Measurements from ENCODE around the gene STARD6.
"Not testable (repeated sequence)": the region's sequence is repeated elsewhere in the genome, so short reads cannot be mapped to it uniquely, and the experiment has no call there.

STARD6 gene, protein sequence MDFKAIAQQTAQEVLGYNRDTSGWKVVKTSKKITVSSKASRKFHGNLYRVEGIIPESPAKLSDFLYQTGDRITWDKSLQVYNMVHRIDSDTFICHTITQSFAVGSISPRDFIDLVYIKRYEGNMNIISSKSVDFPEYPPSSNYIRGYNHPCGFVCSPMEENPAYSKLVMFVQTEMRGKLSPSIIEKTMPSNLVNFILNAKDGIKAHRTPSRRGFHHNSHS

DNA sequence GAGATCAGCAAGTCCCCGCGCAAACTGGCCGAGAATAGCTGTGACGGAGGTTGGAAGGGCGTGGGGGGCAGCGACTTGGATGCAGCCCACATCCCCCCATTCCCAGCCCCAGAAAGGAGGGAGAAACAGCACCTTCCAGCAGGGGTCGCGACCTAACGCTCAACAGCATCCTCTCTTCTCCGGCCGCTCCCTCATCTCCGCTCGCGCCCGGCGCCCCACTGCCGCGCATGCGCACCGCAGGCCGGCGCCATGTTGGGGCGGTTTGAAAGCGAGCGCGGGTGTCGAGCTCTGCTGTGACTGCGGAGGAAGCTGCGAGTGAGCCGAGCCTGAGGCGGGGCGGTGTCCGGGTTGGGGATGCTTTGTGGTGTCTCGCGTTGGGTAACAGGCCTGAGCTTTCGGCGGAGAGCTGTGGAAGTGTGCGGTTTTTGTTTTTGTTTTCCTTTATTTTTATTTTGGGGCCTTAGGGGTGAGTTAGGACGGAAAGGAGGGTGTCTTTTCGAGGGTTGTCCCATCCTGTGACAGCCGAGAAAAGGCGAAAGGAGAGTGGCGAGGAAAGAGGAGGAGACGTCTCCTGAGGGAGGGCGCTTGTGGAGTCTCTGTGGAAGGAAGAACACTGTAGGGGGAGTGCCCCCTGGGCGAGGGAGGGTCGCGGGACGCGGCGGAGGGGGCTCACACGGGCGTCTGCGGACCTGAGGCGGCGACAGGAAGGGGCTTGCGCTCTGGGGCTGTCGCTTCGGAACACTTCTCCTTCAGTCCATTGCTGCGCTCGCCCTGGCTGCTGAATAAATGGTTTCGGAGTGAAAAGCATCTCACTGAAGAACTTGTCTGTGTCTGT is at the start of gene STARD6, which contains the start of gene C18orf54:
STARD6 (minus strand) TSS at position 199 of the 835 bp plus-strand sequence. CDS start 3,285 bp downstream, outside the sequence.
C18orf54 (plus strand) TSS at position 247 of the 835 bp plus-strand sequence. CDS start 2,667 bp downstream, outside the sequence.
- DNase-seq (ENCODE audit: low read depth in 1 of 2, low spot score in 1 of 2) = peak; percentile 83 to 84

DNA sequence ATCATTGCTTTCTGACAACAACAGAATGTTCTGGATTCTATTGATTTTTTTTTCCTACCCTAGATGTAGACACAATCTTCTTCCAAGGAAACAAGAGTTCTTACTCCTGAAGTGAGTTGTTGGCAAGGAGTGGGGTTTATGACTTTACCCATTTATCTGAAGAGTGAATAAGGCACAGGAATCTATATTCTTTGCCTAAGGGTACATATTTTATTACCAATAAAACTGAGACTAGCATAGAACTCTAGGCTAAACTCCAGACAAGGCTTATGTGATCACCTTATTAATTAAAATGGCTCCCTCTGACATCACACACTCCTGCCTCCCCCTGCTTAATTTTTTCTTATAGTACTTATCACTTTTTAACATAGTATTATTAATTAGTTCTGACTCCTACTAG is 47.6 kb upstream of the STARD6 start:
- no peak for DNase-seq (ENCODE audit: low read depth in 1 of 2, low spot score in 1 of 2)

DNA sequence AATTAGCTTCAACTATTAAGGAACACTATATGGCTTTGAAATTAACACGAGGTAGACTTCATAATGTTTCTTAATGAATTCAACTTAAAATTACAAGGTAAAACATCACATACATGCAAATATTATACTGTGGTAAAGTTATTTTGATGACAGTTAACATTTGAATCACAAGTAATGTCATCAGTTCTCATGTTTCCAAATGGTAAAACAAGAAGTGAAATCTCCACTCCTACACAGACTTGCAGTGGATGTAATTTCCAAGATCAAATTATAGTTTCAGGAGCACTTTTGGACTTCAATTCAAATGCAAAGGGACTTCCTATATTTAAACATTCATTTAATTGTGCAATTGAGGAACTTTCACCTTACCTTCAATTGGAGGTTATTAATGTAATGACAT is 39.1 kb upstream of the STARD6 start:
- DNase-seq (ENCODE audit: low read depth in 1 of 2, low spot score in 1 of 2) = no peak

DNA sequence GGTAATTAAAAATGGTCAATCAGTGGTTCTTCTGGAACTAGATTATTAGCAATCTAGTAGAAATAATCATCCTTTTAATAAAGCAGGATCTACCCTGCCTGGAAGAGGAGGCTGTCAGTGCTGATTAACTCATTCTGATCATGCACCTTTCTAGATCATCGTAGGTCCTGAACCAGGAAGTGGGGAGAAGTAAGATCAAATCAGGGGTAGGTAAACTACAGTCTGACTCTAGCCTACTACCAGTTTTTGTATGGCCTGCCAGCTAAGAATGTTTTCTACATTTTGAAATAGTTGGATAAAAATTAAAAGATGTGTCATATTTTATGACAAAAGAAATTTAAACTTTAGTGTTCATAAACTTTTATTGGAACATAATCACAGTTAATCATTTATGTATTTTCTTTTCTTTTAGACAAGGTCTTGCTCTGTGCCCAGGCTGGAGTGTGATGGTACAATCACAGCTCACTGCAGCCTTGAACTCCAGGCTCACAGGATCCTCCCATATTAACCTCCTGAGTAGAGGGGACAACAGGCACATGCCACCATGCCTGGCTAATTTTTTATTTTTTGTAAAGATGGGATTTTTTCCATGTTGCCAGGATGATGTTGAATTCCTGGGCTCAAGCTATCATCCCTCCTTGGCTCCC is 36.1 kb upstream of the STARD6 start:
- DNase-seq (ENCODE audit: low read depth in 1 of 2, low spot score in 1 of 2) = no peak

DNA sequence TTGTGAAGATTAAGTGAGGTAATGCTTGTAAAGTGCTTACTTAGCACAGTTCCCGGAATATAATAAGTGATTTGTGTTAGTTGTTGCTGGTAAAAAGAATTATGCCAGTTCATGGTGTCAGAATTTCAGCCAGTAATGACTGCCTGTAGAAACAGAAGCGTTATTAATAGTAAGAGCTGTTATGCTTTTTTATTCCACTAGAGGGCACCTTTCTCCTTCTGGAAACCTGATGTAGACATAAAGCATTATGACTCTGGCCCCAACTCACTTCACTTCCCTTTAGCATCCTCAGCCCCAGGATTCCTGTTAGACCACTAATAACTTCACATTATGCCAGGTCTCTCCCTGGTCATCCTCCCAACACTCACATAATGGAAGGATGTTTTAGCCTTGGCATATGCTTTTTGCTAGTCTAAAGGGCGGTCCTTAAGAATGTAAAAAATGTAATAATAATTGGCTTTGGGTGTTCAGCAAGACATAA is 34.9 kb upstream of the STARD6 start:
- DNase-seq (ENCODE audit: low read depth in 1 of 2, low spot score in 1 of 2) = no peak

DNA sequence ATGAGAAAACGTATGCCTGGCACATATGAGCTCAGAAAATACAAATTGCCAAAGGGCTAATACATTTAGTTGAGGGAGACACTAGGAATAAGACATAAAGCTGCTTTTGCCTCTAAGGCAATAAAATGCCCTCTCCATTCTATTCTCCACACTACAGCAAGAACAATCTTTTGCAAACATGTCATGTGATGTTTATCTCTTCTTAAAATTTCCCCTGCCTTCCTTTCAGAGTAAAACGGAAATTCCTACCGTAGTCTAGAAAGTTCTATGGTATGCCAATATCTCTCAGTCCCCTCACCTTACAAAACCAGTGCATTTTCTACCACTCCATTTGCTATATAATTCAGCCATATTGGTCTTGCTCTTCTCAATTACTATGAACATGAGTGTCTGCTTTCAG is 33.2 kb upstream of the STARD6 start:
- no peak for DNase-seq (ENCODE audit: low read depth in 1 of 2, low spot score in 1 of 2)

DNA sequence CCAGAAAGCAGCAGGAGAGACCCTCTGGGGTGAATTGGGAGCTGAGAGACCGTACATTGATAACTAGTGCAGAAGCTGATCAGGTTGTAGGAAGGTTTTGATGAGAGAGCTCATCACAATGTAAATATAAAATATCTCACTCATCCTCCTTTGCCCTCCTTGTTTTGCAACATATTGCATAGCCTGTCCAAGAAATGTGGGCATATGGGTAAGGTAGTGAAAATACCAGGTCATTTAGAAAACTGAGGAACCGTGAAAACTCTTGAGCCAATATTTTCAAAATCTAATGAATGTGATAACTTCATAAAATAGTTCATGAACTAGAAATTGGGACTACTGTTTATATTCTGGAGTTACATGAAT is 31.5 kb upstream of the STARD6 start:
- DNase-seq (ENCODE audit: low read depth in 1 of 2, low spot score in 1 of 2) = no peak

DNA sequence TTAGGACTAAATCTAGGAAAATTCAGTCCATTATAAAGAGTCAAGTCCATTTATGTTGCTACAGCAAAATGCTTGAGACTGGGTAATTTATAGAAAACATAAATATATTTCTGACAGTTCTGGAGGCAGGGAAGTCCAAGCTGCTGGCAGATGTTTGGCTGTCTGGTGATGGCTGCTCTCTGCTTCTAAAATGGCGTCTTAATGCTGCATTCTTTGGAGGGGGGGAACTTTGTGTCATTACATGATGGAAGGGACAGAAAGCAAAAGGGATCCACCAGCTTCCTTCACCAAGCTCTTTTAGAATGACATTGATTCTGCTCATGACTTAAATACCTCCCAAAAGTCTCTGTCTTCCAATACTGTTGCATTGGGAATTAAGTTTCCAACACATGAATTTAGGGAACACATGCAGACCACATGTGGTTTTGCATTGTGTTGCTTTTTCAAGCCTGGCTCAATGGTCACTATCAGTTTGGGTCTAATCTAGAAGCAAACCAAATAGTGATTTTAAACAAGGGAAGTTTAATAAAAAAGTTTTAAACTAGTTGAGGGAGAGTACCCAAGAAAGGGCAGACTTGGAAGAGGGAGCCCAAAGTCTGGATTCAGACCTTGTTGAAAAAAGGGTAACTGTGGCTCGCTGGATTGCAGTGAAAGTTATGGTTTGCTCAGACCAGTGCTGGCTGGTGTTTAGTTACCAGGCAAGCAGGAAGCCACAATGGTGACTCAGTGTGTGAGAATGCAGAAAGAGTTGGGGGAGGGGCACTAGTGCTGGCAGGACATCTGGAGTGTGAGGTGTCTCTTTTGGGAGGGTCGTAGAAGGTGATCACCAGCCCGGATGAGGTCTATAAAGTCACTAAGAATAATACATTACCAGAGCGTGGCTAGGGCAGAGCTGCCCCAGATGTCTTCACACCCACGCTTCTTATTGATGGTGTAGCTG is 30.8 kb upstream of the STARD6 start:
- DNase-seq (ENCODE audit: low read depth in 1 of 2, low spot score in 1 of 2) = no peak

DNA sequence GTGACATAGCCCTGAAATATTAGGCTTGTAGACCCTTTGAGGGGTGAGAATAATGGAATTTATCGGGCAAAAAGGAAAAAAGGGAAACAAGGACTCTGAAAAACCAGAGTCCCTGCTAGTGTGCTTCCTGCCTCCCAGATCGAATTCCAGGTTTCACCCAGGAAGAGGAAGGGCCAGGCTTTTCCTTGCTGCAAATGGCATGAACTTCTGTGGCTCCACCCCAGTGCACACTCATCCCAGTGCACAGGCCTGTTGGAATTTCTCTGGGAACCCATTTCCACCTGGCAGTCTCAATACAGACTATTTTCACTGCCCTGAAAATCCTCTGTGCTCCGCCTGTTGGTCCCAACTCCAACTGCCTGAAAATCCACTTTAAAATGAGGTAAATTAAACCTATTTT is 30.0 kb upstream of the STARD6 start:
- no peak for DNase-seq (ENCODE audit: low read depth in 1 of 2, low spot score in 1 of 2)

DNA sequence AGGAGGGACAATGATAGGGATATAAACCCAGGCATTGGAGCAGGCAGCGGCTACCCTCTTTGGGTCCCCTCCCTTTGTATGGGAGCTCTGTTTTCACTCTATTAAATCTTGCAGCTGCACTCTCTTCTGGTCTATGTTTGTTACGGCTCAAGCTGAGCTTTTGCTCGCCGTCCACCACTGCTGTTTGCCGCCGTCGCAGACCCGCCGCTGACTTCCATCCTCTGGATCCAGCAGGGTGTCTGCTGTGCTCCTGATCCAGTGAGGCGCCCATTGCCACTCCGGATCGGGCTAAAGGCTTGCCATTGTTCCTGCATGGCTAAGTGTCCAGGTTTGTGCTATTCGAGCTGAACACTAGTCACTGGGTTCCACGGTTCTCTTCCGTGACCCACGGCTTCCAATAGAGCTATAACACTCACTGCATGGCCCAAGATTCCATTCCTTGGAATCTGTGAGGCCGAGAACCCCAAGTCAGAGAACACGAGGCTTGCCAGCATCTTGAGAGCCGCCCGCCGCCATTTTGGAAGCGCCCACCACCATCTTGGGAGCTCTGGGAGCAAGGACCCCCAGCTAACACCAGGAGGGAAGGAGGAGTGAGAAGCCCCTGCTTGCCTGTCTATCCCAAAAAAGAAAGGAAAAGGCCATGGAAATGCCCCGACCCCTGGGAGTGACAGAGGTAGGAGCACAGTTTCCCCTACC is 29.3 kb upstream of the STARD6 start:
- DNase-seq (ENCODE audit: low read depth in 1 of 2, low spot score in 1 of 2) = not testable (repeated sequence)

DNA sequence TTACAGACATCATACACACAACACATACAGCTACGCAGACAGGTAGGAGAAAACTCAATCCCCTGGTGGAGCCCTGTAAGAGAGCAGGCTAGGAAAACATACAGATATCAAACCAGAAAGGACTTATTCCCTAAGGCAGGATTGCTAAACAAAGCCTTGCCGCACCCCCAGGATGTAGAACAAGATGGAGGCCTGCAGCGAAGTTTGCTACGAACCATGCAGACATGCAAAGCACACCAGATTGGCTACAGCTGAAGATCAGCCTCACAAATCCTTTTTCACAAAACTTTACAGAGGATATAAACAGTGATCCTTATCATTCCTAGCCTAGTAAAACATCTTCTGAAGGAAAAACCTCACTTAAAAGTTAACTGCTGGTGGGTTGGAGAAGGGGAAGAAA is 28.4 kb upstream of the STARD6 start:
- no peak for DNase-seq (ENCODE audit: low read depth in 1 of 2, low spot score in 1 of 2)

DNA sequence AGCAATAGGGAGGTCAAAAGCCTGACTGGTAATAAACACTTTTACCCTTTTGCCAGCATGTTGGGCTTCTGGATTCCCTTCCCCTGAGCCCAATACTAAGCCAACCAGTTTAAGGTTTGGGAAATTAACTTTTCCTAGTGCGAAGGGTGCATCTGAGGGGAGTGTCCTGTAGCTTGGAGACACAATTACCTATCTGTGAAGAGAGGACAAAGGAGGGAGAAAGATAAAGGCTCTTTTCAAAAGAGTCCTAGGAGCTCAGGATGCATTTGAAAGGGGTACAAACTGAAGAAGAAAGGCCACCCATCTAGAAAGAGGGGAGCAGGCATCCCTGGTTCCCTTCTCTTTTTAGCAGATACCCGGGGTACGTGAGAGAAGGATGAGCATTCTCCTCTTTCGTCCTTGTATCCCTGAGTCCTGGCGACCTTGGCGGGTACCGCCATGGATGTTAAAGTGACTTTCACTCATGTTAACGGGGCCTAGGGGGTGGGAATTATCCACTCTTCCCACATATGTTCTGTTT is 25.1 kb upstream of the STARD6 start:
- DNase-seq (ENCODE audit: low read depth in 1 of 2, low spot score in 1 of 2) = no peak

DNA sequence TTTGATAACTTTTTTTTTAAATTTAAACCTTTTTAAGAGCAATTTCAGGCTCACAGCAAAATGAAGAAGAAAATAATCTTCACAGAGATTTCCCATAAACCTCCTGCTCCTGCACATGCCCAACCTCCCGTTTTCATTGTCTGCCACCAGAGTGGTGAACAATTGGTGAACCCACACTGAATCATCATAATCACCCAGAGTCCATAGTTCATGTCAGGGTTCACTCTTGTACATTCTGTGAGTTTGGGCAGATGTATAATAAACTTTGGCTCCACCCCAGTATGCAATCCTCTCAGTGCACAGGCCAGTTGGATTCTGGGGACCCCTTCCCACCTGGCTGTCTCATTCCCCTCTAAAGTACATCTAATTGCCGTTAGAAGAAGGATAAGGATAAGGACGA is 24.4 kb upstream of the STARD6 start:
- DNase-seq (ENCODE audit: low read depth in 1 of 2, low spot score in 1 of 2) = no peak

DNA sequence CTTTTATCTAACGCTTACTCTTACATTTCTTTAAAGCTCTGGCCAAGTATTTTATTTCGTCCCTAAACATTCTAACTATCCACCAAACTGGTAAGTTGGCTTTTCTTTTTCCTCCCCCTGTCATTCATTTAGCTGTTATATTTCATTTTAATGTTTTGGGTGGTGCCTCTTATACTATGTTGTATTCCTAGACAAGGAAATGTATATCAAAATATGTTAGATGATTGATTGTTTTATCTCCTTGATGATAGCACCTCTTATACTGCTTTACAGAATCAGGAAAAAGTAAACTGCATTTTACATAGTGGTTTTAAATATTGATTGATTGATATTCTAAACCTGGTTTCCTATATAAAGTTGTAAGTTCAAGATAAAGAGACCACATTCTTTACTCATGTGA is 24.0 kb upstream of the STARD6 start:
- DNase-seq (ENCODE audit: low read depth in 1 of 2, low spot score in 1 of 2) = no peak

DNA sequence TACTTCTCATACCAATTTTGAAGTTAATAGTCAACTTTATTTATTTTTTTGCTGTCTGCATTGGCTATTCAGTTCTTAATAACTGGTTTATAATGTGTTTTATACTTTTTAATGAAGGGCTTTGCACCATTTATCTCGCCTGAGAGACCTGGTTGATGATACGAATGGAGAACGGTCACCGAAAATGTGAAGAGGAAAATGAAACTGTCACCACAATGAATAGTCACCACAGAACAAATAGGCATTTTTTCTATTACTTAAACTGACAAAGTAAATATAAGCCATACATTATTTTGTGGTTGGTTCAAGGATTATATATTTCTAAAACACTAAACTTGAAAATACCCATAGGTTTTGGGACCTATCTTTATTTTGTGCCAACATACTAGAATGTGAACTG is 20.4 kb upstream of the STARD6 start:
- no peak for DNase-seq (ENCODE audit: low read depth in 1 of 2, low spot score in 1 of 2)

DNA sequence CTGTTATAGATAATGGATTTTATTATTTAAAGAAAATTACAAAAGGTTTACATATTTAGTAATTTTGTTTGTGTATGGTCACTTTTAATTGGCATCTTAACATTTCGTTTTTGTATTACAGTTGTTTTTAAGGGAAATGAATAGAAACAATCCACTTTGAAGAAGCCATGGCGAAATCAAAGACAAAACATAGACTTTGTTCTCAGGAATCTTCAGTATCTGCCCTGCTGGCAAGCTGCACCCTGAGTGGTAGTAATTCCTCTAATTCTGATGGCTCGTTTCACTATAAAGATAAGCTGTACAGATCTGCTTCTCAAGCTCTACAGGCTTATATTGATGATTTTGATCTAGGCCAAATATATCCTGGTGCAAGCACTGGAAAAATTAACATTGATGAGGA is 2.7 kb upstream of the STARD6 start:
- no peak for DNase-seq (ENCODE audit: low read depth in 1 of 2, low spot score in 1 of 2)

DNA sequence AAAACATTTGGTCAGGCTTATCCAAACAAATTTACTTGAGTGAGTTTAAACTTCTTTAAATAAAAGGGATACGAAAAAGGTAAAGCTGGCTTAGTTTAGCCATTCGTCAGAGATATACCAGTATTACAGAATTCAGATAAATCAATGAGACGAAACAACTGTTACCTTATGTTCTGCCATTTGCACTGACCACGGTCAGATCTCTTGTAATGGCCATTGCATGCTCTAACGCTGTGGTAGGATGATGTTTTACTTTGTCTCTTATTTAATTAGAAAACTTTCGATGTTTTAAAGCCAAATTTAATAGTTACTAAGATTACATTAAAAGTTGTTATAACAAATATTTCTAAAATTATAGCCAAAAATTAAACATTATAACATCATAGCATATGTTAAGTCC is 1.6 kb upstream of the STARD6 start:
- DNase-seq (ENCODE audit: low read depth in 1 of 2, low spot score in 1 of 2) = no peak

DNA sequence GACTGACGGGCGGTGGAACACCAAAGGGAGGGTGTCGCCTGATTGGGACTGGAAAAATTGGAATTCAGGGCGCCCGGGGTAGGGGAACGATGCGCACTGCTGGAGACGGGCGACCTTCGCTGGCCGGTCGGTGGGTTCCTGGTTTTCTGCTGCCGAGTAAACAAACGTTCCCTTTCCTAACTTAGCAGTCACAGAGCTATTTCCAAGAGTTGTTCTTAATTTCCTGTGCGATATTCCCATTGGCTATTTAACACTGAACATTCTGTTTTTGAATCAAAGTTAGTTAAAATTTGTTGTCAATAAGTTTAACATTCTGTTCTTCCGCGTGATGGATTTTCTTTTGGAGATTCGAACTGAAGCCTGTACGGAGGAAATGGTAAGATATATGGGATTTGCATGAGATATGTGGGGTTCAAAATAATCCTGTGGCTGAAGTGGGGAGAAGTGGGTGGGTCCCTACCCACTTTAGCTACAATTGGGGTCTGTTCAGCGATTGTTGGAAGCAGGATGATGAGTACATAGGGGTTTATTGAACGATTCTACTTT is 910 bp upstream of the STARD6 start:
- no peak for DNase-seq (ENCODE audit: low read depth in 1 of 2, low spot score in 1 of 2)

DNA sequence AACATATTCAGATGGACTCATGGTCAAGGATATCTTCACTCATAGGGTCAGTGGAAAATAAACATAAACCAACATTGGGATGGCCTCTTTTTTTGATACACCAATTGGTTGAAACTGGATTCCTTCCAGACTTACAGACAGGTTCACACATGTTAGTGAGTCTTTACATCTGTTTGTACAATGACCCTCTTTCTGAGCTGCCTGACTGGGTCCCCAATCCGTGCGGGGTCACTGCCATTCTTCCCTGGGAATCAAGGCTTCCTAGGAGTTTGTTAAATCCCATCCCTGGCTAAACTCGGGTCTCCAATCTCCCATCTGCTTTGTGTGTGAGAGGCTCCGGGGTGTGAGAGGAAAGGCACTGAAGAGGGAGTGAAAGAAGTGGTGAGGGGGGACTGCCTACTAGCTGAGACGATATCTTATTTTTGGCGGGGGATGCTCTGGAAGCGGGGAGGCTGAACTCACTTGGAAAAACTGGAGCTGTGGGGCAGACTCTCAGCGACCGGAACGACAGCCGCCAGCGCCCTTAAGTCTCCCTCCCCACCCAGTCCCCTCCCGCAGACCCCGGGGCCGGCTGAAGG is 487 bp downstream of the STARD6 start:
- DNase-seq (ENCODE audit: low read depth in 1 of 2, low spot score in 1 of 2) = peak in 1 of 2 donors; percentile 3
